Measurements from ENCODE around the gene NR2F6.

The NR2F6 gene

GRCh38 chr19:17219286-17219685 is 26.4 kb downstream of the NR2F6 start:
- H2AFZ ChIP-seq = no peak overlapping the region
- no peak for TF ChIP-seq CTCF (IDR thresholded peaks at IDR 0.05)
- no peaks in the 10 kb centered on the region for H3K27me3 ChIP-seq (ENCODE audit: control insufficient read depth, insufficient read depth, low read length)
- no peak overlapping the region for H3K27ac ChIP-seq
- H3K79me2 ChIP-seq = no peaks in the 10 kb centered on the region
- no peaks in the 10 kb centered on the region for H3K9me3 ChIP-seq (ENCODE audit: control insufficient read depth, low read length)
- peaks cover 8% of the 10 kb centered on the region for H3K4me1 ChIP-seq
- H3K4me2 ChIP-seq (ENCODE audit: low read length) = no peak overlapping the region
- no peak overlapping the region for H3K4me3 ChIP-seq (ENCODE audit: low read depth, low read length)
- no peak overlapping the region for H3K9ac ChIP-seq
- H3K36me3 ChIP-seq (ENCODE audit: control insufficient read depth, insufficient read depth, low read length) = no peaks in the 10 kb centered on the region

GRCh38 chr19:17216058-17216670 is 29.6 kb downstream of the NR2F6 start:
- H3K4me3 ChIP-seq (ENCODE audit: low read depth, low read length) = peak overlapping the region; percentile 89
- H3K27ac ChIP-seq = peak overlapping the region; percentile 90
- no peak for TF ChIP-seq CTCF (IDR thresholded peaks at IDR 0.05)
- H3K79me2 ChIP-seq = no peaks in the 10 kb centered on the region
- H3K36me3 ChIP-seq (ENCODE audit: control insufficient read depth, insufficient read depth, low read length) = no peaks in the 10 kb centered on the region
- peaks cover 8% of the 10 kb centered on the region for H3K4me1 ChIP-seq
- H3K9me3 ChIP-seq (ENCODE audit: control insufficient read depth, low read length) = no peaks in the 10 kb centered on the region
- peak overlapping the region; percentile 98 for H2AFZ ChIP-seq
- no peaks in the 10 kb centered on the region for H3K27me3 ChIP-seq (ENCODE audit: control insufficient read depth, insufficient read depth, low read length)
- H3K9ac ChIP-seq = no peak overlapping the region
- peak overlapping the region; percentile 68 for H3K4me2 ChIP-seq (ENCODE audit: low read length)

- no peak for TF ChIP-seq CTCF (IDR thresholded peaks at IDR 0.05)
- Histone ChIP-seq H3K9me3 (ENCODE audit: control insufficient read depth, low read length) (no peaks in the 10 kb centered on the region), H3K36me3 (ENCODE audit: control insufficient read depth, insufficient read depth, low read length) (no peaks in the 10 kb centered on the region), H3K4me1 (peaks cover 8% of the 10 kb centered on the region), H3K9ac (no peak within 1 kb of the TSS), H3K4me3 (ENCODE audit: low read depth, low read length) (peak within 1 kb of the TSS; percentile 89), H3K79me2 (no peaks in the 10 kb centered on the region), H3K4me2 (ENCODE audit: low read length) (peak within 1 kb of the TSS; percentile 68), H2AFZ (peak within 1 kb of the TSS; percentile 98), H3K27me3 (ENCODE audit: control insufficient read depth, insufficient read depth, low read length) (no peaks in the 10 kb centered on the region), H3K27ac (peak within 1 kb of the TSS; percentile 90)
These were observed 30.4 kb downstream of the NR2F6 start, which contains the start of gene USE1 for GRCh38 chr19:17215127-17215971. Gene USE1, plus strand, starts transcription at chr19:17215357. Its CDS starts 49 bp downstream, at chr19:17215406.

- TF ChIP-seq CTCF (IDR thresholded peaks at IDR 0.05) = no peak
- Histone ChIP-seq H3K27ac (peak overlapping the region; percentile 90), H3K4me3 (ENCODE audit: low read depth, low read length) (peak overlapping the region; percentile 89), H3K9me3 (ENCODE audit: control insufficient read depth, low read length) (no peaks in the 10 kb centered on the region), H3K79me2 (no peaks in the 10 kb centered on the region), H3K36me3 (ENCODE audit: control insufficient read depth, insufficient read depth, low read length) (no peaks in the 10 kb centered on the region), H3K27me3 (ENCODE audit: control insufficient read depth, insufficient read depth, low read length) (no peaks in the 10 kb centered on the region), H3K4me1 (peaks cover 8% of the 10 kb centered on the region), H3K4me2 (ENCODE audit: low read length) (peak overlapping the region; percentile 68), H2AFZ (peak overlapping the region; percentile 98), H3K9ac (no peak overlapping the region)
These were observed 31.1 kb downstream of the NR2F6 start for GRCh38 chr19:17214508-17215126.
